Measurements from ENCODE around the gene SNRPD3.

DNA sequence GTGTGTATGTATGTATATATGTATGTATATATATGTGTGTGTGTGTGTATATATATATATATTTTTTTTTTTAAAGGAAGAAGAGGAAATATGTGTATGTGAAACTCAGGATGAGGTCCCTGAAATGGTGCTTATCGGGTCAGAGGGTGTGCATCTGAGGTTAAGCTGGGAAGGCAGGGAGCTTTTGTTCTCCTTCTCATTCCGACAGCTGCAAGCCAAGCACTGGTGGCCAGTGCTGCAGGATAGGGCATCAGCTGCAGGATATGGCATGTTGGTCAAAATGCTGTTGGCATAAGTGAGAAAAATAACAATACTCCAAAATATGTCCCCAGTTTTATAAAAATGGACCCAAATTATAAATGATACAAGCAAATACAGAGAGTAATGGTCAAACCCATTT lies 7.4 kb downstream of the SNRPD3 start:
- TF ChIP-seq, protein P1, sequence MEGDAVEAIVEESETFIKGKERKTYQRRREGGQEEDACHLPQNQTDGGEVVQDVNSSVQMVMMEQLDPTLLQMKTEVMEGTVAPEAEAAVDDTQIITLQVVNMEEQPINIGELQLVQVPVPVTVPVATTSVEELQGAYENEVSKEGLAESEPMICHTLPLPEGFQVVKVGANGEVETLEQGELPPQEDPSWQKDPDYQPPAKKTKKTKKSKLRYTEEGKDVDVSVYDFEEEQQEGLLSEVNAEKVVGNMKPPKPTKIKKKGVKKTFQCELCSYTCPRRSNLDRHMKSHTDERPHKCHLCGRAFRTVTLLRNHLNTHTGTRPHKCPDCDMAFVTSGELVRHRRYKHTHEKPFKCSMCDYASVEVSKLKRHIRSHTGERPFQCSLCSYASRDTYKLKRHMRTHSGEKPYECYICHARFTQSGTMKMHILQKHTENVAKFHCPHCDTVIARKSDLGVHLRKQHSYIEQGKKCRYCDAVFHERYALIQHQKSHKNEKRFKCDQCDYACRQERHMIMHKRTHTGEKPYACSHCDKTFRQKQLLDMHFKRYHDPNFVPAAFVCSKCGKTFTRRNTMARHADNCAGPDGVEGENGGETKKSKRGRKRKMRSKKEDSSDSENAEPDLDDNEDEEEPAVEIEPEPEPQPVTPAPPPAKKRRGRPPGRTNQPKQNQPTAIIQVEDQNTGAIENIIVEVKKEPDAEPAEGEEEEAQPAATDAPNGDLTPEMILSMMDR (IDR thresholded peaks at IDR 0.05): no peak
- no peak for TF ChIP-seq EP300 (IDR thresholded peaks at IDR 0.05)

Data from stomach (tissue), 4 donors.